KOPT-K1 (cell line): ENCODE data around the gene CD7.

Source experiments
- H3K27ac ChIP-seq: fragments of 200-600 bp; sonication (generic); 2 replicates; pipeline ENCODE4 v1.5.1; 2016; ENCODE audit warnings: antibody characterized with exemption, mild to moderate bottlenecking, low read depth, low read length; ENCODE audit not compliant: poor library complexity, severe bottlenecking
- H3K36me3 ChIP-seq: fragments of 200-600 bp; sonication (generic); 2 replicates; pipeline ENCODE4 v1.5.1; 2017; ENCODE audit warnings: antibody characterized with exemption, mild to moderate bottlenecking, low read length, moderate library complexity; ENCODE audit not compliant: insufficient read depth
- H3K9me3 ChIP-seq: fragments of 200-600 bp; sonication (generic); 2 replicates; pipeline ENCODE4 v1.5.1; 2017; ENCODE audit warnings: antibody characterized with exemption, low read length, mild to moderate bottlenecking; ENCODE audit not compliant: insufficient read depth, poor library complexity, severe bottlenecking

Gene CD7

GRCh38 chr17:82291582-82292250 lies 25.7 kb downstream of the CD7 start:
- H3K27ac ChIP-seq: peak overlapping the region; percentile 91
- no peaks in the 10 kb centered on the region for H3K36me3 ChIP-seq
- peaks cover 11% of the 10 kb centered on the region for H3K9me3 ChIP-seq

GRCh38 chr17:82287868-82288801 lies 29.3 kb downstream of the CD7 start:
- H3K27ac ChIP-seq: peak overlapping the region; percentile 43
- H3K9me3 ChIP-seq: peaks cover 11% of the 10 kb centered on the region
- no peaks in the 10 kb centered on the region for H3K36me3 ChIP-seq

- peak overlapping the region; percentile 43 for H3K27ac ChIP-seq
- H3K36me3 ChIP-seq: no peaks in the 10 kb centered on the region
- peaks cover 11% of the 10 kb centered on the region for H3K9me3 ChIP-seq
These were observed 30.2 kb downstream of the CD7 start for GRCh38 chr17:82287013-82287867.

GRCh38 chr17:82285141-82285540 lies 32.3 kb downstream of the CD7 start:
- no peaks in the 10 kb centered on the region for H3K36me3 ChIP-seq
- no peak overlapping the region for H3K27ac ChIP-seq
- H3K9me3 ChIP-seq: peaks cover 11% of the 10 kb centered on the region

- Histone ChIP-seq H3K9me3 (peaks cover 11% of the 10 kb centered on the region), H3K27ac (no peak overlapping the region), H3K36me3 (no peaks in the 10 kb centered on the region)
These were observed 34.1 kb downstream of the CD7 start for GRCh38 chr17:82283208-82283749.

- H3K36me3 ChIP-seq: no peaks in the 10 kb centered on the region
- H3K9me3 ChIP-seq: peaks cover 8% of the 10 kb centered on the region
- H3K27ac ChIP-seq: no peak overlapping the region
These were observed 34.9 kb downstream of the CD7 start for GRCh38 chr17:82282239-82283207.

GRCh38 chr17:82281502-82282238 lies 35.7 kb downstream of the CD7 start:
- no peaks in the 10 kb centered on the region for H3K9me3 ChIP-seq
- H3K36me3 ChIP-seq: no peaks in the 10 kb centered on the region
- no peak overlapping the region for H3K27ac ChIP-seq

GRCh38 chr17:82281076-82281475 lies 36.3 kb downstream of the CD7 start:
- no peaks in the 10 kb centered on the region for H3K9me3 ChIP-seq
- H3K27ac ChIP-seq: peak overlapping the region; percentile 11
- H3K36me3 ChIP-seq: no peaks in the 10 kb centered on the region

- no peaks in the 10 kb centered on the region for H3K9me3 ChIP-seq
- H3K36me3 ChIP-seq: no peaks in the 10 kb centered on the region
- peak overlapping the region; percentile 11 for H3K27ac ChIP-seq
These were observed 36.9 kb downstream of the CD7 start for GRCh38 chr17:82280537-82280936.

- Histone ChIP-seq H3K36me3 (no peaks in the 10 kb centered on the region), H3K27ac (no peak overlapping the region), H3K9me3 (no peaks in the 10 kb centered on the region)
These were observed 38.5 kb downstream of the CD7 start for GRCh38 chr17:82278786-82279391.

- no peaks in the 10 kb centered on the region for H3K36me3 ChIP-seq
- no peaks in the 10 kb centered on the region for H3K9me3 ChIP-seq
- no peak overlapping the region for H3K27ac ChIP-seq
These were observed 39.1 kb downstream of the CD7 start for GRCh38 chr17:82278308-82278707.

- no peaks in the 10 kb centered on the region for H3K36me3 ChIP-seq
- no peaks in the 10 kb centered on the region for H3K9me3 ChIP-seq
- H3K27ac ChIP-seq: no peak overlapping the region
These were observed 39.6 kb downstream of the CD7 start for GRCh38 chr17:82277851-82278250.

- no peaks in the 10 kb centered on the region for H3K9me3 ChIP-seq
- H3K36me3 ChIP-seq: peaks cover 3% of the 10 kb centered on the region
- no peak overlapping the region for H3K27ac ChIP-seq
These were observed 40.5 kb downstream of the CD7 start for GRCh38 chr17:82276938-82277337.
